Measurements from ENCODE around the gene CRYGD.

GRCh38 chr2:208096080-208096479, 28.2 kb downstream of the CRYGD start:
- TF ChIP-seq CTCF (IDR thresholded peaks at IDR 0.05; ENCODE audit: borderline replicate concordance, extremely low read depth, low read length, poor library complexity, severe bottlenecking), result no peak
- no peak for TF ChIP-seq EZH2 (IDR thresholded peaks at IDR 0.05; ENCODE audit: borderline replicate concordance, low read depth, low read length, severe bottlenecking)

All from DND-41 (cell line).